ENCODE data around the gene PACRG.

DNA sequence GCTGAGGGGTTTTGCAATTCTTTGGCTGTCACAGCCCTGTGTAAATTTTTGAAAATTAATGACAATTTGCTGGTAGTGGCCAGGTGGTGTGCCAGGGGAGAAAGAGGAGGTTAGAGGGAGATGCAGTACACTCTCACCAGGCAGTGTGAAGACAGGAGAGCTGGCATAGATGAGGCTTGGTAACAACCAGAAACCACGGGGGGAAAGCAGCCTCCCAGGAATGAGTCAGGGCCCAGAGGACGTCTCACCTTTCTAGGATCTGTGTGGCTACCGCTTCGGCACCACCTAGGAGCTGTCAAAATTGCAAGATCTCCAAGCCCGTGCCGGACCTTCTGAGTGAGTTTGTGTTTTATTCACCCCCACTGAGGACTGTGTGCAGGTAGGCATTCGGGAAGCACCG is 171.4 kb downstream of the PACRG start:
- no peak for TF ChIP-seq POLR2AphosphoS5 (IDR thresholded peaks at IDR 0.05; ENCODE audit: low read depth, low read length)
- TF ChIP-seq TAF1 (IDR thresholded peaks at IDR 0.05; ENCODE audit: borderline replicate concordance, insufficient read depth, low read length): no peak
- TF ChIP-seq, protein P1, sequence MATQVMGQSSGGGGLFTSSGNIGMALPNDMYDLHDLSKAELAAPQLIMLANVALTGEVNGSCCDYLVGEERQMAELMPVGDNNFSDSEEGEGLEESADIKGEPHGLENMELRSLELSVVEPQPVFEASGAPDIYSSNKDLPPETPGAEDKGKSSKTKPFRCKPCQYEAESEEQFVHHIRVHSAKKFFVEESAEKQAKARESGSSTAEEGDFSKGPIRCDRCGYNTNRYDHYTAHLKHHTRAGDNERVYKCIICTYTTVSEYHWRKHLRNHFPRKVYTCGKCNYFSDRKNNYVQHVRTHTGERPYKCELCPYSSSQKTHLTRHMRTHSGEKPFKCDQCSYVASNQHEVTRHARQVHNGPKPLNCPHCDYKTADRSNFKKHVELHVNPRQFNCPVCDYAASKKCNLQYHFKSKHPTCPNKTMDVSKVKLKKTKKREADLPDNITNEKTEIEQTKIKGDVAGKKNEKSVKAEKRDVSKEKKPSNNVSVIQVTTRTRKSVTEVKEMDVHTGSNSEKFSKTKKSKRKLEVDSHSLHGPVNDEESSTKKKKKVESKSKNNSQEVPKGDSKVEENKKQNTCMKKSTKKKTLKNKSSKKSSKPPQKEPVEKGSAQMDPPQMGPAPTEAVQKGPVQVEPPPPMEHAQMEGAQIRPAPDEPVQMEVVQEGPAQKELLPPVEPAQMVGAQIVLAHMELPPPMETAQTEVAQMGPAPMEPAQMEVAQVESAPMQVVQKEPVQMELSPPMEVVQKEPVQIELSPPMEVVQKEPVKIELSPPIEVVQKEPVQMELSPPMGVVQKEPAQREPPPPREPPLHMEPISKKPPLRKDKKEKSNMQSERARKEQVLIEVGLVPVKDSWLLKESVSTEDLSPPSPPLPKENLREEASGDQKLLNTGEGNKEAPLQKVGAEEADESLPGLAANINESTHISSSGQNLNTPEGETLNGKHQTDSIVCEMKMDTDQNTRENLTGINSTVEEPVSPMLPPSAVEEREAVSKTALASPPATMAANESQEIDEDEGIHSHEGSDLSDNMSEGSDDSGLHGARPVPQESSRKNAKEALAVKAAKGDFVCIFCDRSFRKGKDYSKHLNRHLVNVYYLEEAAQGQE (IDR thresholded peaks at IDR 0.05; ENCODE audit: insufficient read depth in 1 of 2, low read depth in 2 of 2, low read length in 2 of 2): no peak
- no peak for TF ChIP-seq SIN3A (IDR thresholded peaks at IDR 0.05; ENCODE audit: borderline replicate concordance, insufficient read depth, low read length)
